Activated naive CD4-positive, alpha-beta T cell treated with anti-CD3 and anti-CD28 coated beads for 36 hours (primary cell): ENCODE measurements around the gene LCA5L. TPM values are rescaled to one million over a fixed set of nuclear protein-coding genes. Genes with fewer than 3 reads are reported as not detected.

Experiments used
- CTCF ChIA-PET: fragments of 350-600 bp; sonication (Branson Sonifier 250); formaldehyde crosslinking; loops from one replicate; lab custom pipeline; 2021; ENCODE audit warnings: antibody characterized with exemption; lab: Charles Lee
- DNase-seq: peaks from one replicate; pipeline ENCODE4 v3.0.0-alpha.2; 2020
- H3K27ac Mint-ChIP-seq: one replicate; pipeline ENCODE4 v1.8.0; 2021; ENCODE audit warnings: mild to moderate bottlenecking, mixed read lengths
- H3K27me3 Mint-ChIP-seq: one replicate; pipeline ENCODE4 v1.8.0; 2021; ENCODE audit warnings: low read depth, mixed read lengths
- H3K36me3 Mint-ChIP-seq: one replicate; pipeline ENCODE4 v1.8.0; 2021; ENCODE audit warnings: low read depth, mixed read lengths
- H3K4me1 Mint-ChIP-seq: one replicate; pipeline ENCODE4 v1.8.0; 2021; ENCODE audit warnings: low read depth, mixed read lengths
- H3K4me3 Mint-ChIP-seq: one replicate; pipeline ENCODE4 v1.8.0; 2021; ENCODE audit warnings: mild to moderate bottlenecking, moderate library complexity, mixed read lengths
- H3K9me3 Mint-ChIP-seq: one replicate; pipeline ENCODE4 v1.8.0; 2021; ENCODE audit warnings: mixed read lengths
- intact Hi-C: fragments of 100-400 bp; cut with micrococcal nuclease; formaldehyde crosslinking; loops from one replicate; pipeline ENCODE4 v1.15.1; 2023
- microRNA-seq: library from miRNA; unstranded; fragments of <30 nt; microRNA quantifications from one replicate; pipeline ENCODE4 v1.2.0, GENCODE V29; 2022; ENCODE audit warnings: borderline microRNAs expressed, borderline replicate concordance
- total RNA-seq, 2 experiments: library from RNA; stranded (reverse); gene quantifications; one replicate each; pipeline ENCODE4 v1.2.3, GENCODE V29; 2021

LCA5L gene
- total RNA-seq, 2 experiments from 2014 or later: 0.26 TPM; not detected in 1

DNA sequence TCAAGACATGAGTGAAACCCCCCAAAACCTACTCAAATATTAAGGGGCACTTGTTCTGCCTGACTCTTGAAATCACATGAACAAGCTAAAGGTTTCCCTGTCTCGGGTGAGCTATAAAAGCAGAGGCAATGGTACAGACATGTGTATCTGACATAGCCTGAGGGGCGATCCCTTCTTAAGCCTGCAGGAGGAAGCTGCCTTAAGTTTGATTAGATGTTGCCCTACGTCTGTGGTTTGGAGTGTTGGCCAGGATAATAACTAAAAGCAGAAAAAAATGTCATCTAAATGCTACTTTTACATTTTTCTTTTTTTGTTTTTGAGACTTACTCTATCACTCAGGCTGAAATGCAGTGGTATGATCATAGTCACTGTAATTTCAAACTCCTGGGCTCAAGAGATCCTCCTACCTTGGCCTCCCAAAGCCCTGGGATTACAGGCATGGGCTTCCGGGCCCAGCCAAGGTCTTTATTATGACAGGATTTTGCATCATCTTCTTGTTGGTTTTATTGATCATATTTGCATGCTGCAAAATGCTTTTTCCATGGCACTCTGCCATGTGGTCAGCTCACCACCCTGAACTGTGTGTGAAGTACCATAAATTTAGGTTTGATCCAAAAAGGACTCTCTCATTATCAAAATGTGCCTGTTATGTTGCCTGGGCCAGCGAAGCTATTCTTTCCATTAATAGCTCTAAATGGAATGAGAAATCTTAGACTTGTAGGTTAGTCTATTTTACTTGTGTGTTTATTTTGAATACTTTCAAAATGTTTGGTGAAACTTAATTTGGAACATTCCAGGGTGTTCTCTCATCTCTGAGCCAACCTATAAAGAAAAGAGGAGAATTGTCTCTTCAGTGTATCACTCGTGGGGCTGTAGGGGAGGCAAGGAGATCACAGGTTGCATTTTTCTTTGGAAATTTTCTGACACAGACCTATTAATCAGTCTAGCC is 81.7 kb downstream of the LCA5L start:
- no peak overlapping the region for H3K4me3 Mint-ChIP-seq
- CTCF ChIA-PET: interaction anchor here (0.6 kb wide), 1 partner anchor 618 kb away, joined by 3 read pairs; no protein-coding TSS in a partner anchor
- no peak overlapping the region for H3K27ac Mint-ChIP-seq
- H3K27me3 Mint-ChIP-seq: no peaks in the 10 kb centered on the region
- no peak for DNase-seq
- H3K9me3 Mint-ChIP-seq: no peaks in the 10 kb centered on the region
- intact Hi-C loops: no loop called here
- H3K36me3 Mint-ChIP-seq: no peaks in the 10 kb centered on the region
- H3K4me1 Mint-ChIP-seq: no peaks in the 10 kb centered on the region

GRCh38 chr21:39362733-39363132 is 82.8 kb downstream of the LCA5L start:
- H3K4me3 Mint-ChIP-seq: no peak overlapping the region
- no peak overlapping the region for H3K27ac Mint-ChIP-seq
- DNase-seq: no peak
- CTCF ChIA-PET: no interaction called here
- H3K9me3 Mint-ChIP-seq: no peaks in the 10 kb centered on the region
- intact Hi-C loops: no loop called here
- no peaks in the 10 kb centered on the region for H3K4me1 Mint-ChIP-seq
- H3K27me3 Mint-ChIP-seq: no peaks in the 10 kb centered on the region
- no peaks in the 10 kb centered on the region for H3K36me3 Mint-ChIP-seq

DNA sequence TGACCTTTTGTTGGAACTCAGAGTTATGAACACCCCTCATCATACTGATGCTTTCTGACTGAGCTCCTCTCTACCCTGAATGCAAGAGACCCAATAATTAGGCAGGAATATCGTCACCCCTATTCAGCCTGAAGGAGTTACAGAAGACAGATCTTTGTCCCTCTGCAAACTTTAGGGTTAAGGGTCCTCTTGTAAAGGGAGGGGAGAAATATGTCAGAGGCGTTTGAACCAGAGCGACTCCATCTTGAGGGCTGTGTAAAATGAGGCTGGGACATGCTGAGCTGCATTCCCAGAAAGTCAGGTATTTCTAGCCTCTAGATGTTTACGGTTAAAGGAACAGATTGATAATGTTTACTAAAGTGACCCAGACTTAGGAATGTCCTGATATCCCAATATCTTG is 86.2 kb downstream of the LCA5L start:
- H3K36me3 Mint-ChIP-seq: no peaks in the 10 kb centered on the region
- DNase-seq: no peak
- H3K27ac Mint-ChIP-seq: no peak overlapping the region
- intact Hi-C loops: no loop called here
- H3K4me3 Mint-ChIP-seq: no peak overlapping the region
- no peaks in the 10 kb centered on the region for H3K4me1 Mint-ChIP-seq
- H3K27me3 Mint-ChIP-seq: no peaks in the 10 kb centered on the region
- H3K9me3 Mint-ChIP-seq: no peaks in the 10 kb centered on the region
- CTCF ChIA-PET: interaction anchor here (0.6 kb wide), 1 partner anchor 10 kb away, joined by 7 read pairs; no protein-coding TSS in a partner anchor

Small RNA genes within 50 kb of the gene (microRNA-seq; reads per million reads assigned to microRNA genes)
- not detected for gene MIR6508

Other genes starting within 250 kb of the LCA5L start
- gene BRWD1, start 132.1 kb downstream of the LCA5L start, total RNA-seq: 10 to 100 TPM; 23.0 to 24.5 TPM
- gene HMGN1, start 96.7 kb downstream of the LCA5L start, total RNA-seq: 100 to 1,000 TPM; 527 to 529 TPM
- 1 to 10 TPM; 3.2 to 4.0 TPM for gene SH3BGR, start 6.2 kb upstream of the LCA5L start, total RNA-seq
- not detected for gene B3GALT5, start 167.2 kb upstream of the LCA5L start, total RNA-seq